ENCODE measurements around the gene MST1R.
"Not testable (repeated sequence)": the region's sequence is repeated elsewhere in the genome, so short reads cannot be mapped to it uniquely, and the experiment has no call there.

Gene MST1R

DNA sequence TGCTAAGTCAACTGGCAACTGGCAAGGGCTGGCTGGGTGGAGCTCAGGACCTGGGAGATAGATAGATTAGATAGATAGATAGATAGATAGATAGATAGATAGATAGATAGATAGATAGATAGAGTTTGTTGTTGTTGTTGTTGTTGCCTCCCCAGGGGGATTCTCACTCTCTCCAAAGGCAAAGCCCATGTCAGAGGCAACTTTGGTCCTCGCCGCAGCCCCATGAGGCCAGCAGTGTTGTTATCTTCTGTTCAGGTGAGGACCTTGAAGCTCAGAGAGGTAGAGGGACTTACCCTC is 7.4 kb upstream of the MST1R start:
- DNase-seq: no peak

DNA sequence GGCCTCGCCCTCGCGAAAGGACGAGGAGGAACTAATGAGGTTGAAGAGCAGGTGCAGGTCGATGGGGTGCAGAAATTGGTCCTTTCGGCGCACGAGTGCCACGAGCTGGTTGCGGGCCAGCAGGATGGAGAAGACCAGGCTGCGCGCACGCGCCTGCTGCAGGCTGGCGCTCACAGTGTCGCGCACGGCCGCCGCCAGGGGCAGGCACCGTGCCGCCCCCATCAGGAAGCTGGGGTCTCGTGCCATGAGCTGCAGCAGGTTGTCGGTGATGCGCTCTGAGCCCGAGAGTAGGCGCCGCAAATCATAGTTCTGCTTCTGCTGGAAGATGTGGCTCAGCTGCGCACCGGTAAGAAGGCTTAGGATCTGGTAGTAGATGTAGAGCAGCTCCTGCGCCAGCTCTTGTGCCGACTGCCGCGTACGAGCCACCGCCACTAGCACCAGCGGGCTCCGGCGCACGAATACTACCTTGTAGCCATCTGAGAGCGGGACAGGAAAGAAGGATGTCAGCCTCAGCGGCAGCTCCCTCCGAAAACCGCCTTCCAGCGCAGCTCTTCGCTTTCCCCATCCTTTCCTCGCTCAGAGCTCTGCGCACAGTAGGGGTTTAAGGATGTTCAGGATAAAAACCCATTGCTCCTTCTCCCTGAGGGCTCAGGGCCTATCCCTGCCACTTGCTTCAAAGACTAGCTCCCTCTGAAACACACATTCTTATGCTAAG is 6.9 kb upstream of the MST1R start:
- no peak for DNase-seq

DNA sequence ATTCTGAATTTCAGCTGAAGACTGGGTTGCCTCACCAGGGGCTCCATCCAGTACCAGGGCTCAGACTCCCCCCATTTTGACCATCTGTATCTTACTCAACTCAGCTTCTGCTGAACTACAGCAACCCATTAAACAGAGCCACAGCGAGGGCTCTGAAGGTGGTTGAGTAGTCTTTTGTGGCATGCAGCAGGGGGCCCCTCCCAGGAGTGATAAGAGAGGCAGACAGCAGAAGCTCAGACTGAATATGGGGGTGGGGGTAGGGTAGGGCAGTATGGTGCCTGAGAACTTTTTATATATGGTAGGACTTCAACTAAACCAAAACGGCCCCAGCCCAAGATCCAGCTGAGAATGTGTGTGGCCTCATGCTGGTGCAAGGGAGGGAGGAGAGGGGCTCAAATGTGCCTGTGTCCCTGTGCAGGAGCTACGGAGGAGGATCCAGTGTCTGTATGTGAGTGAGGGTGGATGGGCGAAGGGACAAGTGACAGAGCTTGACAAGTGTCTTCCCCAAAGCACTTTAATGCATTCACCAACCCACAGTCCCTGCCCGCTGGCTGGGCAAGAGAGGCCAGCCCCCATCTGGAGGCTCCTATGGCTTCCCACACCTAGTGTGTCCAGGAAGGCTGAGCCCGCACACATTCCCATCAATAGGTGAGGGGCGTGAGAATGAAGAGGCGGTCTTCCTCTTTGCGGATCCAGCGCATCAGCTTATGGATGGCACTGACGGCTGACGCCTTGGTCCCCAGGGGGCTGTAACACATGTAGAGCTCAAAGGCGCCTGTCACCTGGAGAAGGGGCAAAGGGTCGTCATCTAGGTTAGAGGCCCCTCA is 4.9 kb upstream of the MST1R start:
- DNase-seq: no peak

DNA sequence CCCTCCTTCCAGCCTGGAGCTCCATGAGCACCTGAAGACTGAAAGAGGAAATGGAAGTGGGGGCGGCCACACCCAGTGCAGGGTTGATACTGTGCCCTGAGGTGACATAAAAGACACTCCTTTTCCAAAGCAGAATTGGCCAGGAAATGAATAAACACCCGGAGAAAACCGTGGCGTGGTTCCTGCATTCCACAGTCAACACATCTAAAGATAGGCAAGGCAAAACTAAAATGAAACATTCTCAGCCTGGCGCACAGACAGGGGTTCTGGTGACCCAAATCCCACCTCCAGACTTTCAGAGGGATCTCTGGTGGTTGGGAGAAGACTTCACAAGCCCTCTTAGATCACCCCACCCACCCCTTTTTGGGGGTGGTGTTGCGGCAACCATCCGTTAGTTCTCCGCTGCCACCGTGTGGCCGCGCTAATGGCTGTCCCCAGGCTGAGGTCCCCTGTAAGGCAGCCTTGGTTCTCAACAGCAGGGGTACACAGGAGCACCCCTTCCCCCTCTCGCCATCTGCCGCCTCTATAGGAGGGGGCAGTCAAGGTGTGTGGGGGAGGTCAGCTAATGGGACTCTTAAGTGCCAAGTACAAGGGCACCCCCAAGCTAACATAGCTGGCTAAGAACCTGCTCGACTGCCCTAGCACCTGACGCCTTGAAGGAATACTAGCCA is 2.5 kb upstream of the MST1R start:
- DNase-seq: peak; percentile 52 to 63

DNA sequence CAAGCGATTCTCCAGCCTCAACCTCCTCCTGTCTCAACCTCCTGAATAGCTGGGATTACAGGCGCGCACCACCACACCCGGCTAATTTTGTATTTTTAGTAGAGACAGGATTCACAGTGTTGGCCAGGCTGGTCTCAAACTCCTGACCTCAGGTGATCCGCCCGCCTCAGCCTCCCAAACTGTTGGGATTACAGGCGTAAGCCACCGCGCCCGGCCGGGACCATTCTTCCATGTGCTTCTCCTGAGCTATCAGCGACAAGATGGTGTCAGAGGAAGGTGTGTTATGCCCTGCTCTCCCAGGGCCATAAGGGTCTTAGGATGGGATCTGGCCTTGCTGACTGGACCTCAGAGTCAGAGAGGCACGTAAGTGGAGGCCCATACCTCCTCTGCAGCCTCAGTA is 775 bp upstream of the MST1R start:
- not testable (repeated sequence) for DNase-seq

DNA sequence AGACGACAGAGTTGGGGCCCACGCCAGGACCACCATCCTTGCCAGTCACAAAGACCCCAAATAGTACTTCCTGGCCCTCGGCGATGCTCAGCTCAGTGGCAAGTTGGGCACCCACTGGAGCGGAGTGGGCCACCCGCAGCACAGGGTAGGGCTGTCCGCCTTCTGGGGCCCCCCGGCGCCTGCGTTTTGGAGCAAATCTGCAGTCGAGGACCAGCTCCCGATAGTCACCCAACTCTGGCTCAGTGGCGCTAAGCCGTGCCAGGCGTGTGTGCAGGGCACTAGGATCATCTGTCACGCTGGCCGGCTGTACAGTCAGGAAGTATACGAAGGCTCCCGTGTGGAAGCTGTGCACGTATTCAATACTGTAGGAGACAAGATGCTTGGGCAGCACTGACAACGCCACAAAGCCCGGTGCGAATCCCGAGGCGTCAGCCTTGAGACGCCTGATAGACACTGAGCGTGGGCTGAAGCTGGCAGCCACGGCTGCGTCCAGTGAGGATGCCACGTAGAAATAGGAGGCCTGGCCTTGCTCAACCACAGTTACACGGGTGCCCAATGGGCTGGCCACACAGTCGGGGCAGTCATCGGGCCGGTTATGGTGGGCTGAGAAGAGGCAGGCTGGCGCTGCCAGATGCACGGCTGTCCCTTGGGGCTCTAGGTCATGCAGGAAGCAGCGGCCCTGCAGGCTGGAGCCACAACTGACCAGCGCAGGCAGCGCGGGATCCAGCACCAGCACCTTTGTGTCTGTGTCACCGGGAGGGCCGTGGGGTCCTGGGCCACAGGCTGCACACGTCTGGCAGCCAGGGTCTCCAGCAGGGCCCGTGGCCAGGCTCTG is 945 bp downstream of the MST1R start:
- no peak for DNase-seq

DNA sequence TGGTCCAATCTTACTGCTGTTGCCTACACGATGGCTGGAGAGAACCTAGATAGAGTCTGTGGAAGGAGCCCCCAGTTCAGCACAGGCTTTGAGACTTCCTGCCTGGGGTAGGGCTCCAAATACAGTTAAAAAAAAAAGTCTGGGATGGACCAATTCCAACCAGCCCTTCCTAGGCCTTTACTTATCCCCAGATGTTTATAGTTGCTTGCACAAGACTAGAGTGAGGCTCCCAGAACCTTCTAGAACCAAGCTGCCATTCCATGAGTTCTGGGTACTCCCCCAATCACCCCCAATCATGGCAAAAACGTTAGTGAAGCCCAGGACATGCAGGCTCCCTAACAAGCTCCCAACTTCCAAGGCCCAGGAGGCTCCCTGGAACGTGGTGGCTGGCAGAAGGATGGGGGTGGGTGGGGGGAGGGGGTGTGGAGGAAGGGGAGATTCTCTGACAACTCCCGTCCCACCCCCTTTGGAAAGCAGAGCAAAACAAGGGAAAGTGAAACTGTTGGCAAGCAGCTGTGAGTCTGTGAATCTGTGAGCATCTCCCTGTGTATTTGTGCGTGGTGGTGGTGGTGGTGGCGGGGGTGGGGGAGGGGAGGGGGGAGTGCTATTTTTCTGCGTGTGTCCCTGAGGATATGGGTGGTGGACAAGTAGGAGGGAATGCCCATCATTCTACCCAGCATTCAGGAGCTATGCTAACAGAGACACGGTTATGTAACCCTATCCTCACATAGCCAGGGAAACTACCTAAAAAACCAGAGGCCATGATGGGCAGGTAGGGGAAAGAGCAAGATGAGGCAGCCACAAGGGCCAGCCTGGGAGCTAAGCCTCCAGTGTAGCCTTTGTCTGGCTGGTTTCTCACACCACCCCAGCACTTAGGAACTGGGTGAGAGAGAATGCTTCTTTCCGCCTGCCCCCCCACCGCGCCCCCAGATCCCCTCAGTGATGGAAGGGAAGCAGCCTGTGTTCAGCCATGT is 2.0 kb downstream of the MST1R start:
- DNase-seq: no peak

DNA sequence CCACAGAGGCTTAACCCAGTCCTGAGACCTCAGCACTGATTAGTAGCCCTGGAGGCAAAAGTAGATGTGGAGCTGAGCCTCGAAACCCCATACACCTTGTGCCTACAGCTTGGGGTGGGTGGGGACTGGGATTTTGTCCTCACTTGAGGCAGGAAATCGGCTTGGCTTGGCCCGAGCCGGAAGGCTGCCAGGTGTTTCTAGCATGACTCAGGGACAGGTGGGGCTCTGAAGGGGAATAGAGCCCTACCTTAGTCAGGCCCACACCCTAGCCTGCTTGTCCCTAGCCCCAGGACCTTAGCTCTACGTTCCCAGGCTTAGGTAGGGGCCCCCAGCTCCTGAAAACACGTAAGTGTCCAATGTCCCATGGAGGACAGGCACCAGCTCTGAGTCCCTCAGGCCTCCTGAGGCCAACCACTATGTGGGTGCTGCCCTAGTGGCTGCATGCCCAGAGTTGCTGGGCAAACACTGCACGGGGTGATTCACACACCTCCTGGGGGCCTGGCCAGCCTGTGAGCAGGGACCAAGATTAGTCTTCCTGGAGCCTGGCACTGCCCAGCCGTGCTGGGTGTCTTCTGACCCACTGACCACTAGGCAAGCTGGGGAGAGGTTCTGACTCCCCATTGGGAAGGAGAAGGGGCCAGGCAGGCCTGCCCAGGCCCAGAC is 3.1 kb downstream of the MST1R start:
- no peak for DNase-seq

DNA sequence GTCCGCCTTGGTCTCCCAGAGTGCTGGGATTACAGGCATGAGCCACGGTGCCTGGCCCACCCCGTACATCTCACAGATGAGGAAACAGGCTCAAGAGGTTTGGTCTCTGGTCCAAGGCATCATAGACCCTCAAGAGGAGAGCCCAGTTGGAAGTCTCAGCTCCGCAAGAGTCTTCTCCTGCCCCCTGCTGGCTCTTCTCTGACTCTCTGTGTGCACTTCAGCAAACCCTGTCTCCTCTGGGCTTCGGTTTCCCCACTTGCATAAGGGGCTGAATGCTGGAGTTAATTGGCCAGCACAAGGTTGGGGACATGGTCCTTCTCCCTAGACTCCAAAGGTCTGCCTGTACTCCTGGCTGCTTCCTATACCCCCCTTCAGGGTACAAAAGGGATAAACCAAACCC is 3.9 kb downstream of the MST1R start:
- DNase-seq: no peak

DNA sequence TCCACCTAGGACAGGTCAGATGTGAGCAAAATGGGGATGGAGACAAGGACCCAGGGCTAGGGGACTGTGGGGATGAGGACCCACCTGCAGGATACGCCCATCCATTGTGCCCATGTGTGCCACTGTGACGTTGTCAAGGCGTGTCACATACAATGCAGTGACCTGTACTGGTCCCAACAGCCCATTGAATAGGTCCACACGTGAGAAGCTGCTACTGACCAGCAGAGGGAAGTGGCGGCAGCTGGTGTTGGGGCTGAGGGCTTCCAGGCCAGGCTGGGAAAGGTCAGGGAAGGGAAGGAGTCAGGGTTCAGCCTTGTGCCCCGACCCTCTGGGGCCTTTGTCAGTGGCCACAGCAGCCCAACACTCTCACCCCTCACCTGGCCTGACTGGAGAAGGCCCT is 4.7 kb downstream of the MST1R start:
- DNase-seq: no peak

DNA sequence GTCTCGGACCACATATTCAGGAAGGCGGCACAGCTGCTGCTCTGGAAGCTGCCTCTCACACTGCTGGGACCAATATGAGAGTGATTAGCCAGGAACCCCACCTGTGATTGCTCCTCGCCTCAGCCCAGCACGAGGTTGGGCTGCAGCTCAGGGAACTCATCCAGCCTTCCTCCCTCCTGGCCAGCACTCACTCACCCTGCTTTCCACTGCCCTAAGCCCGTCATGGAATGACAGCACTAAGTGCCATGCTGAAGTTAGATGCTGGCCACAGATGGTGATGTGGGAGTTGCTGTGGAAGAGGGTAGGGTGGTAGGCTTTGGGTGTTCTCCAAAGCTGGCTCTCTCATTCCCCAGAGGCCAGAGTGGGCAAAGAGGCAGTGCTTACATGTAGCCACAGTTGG is 7.3 kb downstream of the MST1R start:
- no peak for DNase-seq

DNA sequence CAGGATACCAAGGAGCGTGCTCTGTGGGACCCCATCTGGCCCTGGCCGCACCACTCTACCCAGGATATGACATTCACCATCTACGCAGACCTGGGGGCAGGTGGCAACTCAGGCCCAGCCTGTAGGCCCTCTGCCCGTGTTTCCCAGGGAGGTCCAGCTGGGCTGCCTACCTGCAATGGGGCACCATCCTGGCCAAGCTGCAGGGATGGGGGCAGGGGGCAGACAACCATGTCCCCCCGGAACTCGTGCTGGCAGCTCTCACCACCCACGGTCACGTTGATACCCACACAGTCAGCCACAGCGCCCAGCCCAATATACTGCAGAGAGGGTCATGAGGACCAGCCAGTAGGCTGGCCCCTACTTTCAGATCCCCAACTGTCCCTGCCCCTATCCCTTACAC is 7.9 kb downstream of the MST1R start:
- DNase-seq: no peak

DNA sequence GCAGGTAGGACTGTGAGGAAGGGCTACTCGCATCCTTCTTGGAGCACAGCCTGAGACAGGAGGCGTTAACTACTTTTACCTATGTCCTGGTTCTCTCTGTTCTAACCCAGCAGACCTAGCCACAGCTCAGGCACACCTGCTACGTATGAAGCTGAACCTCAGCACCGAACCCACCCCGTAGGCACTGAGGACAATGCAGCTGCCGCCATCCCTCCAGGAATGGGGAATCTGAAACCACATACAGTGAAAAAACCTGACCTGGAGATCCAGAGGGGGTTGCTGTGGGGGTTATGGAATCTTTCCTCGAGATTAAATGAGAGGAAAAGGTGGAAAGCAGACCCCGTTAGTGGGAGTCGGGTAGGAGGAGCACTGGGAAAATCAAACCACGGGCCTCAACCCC is 14.4 kb downstream of the MST1R start:
- DNase-seq: no peak

DNA sequence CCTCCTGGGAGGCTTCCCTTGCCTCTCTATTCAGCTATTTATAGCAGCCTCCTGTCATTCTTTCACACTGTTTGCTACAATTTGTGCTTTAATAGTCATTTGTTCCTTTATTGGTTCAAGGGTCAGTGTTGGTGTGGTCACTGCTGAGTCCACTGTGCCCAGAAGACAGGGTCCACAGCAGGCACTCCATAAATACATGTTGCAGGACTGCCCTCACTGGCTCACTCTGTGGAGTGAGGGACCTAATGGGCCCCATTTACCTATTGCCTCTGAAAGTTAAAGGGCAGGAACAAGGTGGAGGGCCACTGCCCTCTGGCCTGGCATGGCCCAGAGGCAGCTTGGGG is 16.8 kb downstream of the MST1R start:
- DNase-seq: no peak

DNA sequence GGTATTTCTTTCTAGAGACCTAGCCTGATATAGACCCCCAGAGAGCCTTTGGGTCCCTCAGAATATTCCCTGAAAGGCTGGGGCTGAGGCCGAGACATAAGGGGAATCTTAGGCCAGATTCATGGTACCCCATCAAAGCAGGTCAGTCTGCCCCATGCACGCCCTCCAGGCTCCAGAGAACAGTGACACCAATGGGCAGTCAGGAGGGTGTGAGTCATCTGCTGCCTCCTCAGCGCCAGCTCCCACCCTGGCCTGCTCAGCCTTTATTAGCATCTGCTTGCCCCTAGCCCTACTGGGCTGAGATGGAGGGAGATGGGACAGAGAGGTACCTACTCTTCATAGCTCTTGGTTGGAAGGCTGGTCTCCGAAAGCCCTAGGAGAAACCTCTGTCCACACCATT is 19.7 kb downstream of the MST1R start:
- DNase-seq: no peak

DNA sequence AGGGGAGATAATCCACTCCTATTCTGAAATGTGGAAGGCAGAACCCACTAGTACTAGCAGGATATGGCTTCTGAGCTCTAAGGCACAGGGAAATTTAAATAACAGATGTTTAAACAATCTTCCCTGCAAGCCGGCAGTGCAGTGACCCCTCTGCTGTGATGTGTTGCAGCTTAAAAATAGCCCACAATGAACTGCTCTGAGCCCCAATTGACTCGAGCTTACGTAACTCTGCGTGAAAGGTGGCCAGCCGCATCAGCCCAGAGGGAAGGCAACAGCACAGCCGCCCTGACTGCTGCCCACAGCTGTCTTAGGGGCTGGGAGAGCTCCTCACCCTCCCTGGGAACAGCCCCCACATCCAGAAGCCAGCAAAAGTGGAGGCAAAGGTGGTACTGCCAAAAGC is 21.5 kb downstream of the MST1R start:
- DNase-seq: no peak

DNA sequence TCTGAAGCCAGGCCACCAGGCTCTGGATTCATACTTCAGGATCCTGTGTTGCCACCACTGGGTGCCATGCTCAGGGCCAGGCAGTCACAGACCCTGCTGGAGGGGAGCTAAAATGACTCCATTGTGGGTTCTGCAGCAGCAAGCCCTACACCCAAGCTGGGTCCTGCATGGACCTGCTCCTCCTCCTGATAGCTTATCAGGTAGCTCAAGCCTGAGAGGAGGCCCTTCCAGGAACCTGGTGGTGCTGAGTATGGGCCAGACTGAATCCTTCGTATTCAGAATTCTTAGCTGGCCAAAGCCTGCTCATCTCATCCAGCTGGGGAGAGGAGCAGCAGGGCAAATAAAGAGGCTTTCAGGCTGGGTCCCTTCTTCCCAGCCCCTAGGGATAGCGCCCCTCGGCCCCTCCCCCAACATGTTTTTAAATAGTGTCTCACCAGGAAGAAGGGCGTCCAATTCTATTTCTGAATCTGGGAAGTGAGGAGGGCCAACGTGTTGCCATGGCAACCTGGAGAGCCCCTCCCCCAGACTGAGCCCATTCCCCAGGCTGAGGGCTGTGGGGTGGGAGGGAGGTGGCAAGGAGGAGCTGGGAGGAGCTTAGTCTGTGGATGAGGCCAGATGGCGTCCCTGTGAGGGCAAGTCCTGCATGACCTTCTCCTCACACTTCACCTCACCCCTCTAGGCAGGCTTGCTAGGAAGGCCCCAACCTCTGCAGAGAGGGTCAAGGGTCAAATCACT is 22.9 kb downstream of the MST1R start:
- DNase-seq: no peak

DNA sequence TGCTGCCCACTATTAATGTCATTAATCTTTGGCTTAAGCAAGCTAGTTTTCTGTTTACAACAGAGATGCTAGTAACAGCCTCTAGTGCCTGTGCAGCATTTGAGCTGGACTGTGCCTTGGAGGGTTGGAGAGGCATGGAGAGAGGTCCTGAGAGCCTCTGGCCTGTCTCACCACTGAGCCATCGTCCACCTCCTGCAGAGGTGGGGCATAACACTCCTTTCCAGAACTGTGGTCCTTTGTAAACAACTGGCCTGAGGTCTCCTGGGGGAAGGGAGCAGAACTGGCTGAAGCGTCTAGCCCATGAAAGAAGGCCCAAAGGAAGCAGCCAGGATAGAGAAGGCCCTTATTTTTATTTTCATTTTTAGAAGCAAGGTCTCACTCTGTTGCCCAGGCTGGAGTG is 24.0 kb downstream of the MST1R start:
- no peak for DNase-seq

DNA sequence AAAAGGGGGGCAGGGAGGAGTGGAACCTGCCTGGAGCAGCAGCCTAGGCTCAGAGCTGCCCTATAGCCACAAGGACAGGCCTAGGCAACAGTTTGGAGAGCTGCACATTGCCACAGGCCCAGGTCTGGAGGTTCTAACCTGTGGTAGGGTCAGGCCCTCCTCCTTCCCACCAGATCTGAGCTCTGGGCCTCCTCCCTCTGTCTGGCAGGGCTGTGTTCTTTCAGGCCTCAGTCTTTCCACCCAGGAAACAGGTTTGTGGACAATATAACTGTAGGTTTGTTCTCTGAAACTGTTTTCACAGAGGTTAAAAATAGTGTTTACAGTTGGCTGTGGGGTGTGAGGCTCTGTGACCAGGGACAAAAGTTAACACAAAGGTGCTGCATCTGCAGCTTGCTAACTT is 25.0 kb downstream of the MST1R start:
- no peak for DNase-seq

DNA sequence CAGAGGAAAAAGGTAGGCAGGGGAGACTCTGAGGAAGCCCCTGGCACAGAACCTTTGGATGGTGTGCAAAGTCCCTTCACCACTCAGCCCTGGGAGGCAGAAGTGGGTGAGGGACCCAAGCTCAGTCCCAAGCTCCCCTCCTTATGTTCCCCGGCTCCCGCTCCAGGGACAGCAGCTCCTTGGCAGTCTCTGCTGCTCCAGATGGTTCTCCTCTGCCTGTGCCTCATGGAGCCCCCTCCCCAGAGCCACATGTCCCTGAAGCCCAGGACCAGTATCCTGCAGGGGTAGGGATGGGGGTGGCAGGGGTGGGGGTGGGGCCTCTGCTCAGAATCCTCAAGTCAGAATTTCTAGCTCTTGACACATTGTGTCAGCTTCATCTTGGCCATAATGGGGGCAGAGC is 26.0 kb downstream of the MST1R start:
- no peak for DNase-seq

DNA sequence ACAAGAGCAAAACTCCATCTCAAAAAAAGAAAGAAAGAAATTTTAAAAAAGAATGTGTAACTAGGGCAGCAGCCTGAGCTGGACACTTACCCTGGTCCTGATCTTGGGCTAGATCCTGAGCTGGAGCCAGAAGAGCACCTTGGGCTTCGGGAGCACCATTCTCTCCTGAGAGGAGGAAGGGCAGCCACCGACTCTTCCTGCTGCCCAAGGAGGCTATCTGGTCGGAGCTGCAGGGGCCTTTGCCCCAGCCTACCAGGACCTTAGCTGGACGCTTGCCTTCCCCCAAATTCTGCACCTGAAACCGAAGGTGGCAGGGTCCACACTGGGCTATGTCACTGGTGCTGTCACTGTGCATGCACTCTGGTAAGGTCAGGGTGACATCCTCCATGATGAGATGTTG is 27.1 kb downstream of the MST1R start:
- DNase-seq: no peak
